OCI-LY7 (cell line): ENCODE data around the gene LRRC73.

Experiments
- EZH2phosphoT487 ChIP-seq: fragments of 200-600 bp; sonication (generic); IDR thresholded peaks from 2 replicates; pipeline ENCODE4 v1.6.1; 2018; ENCODE audit warnings: low read depth, borderline replicate concordance, mild to moderate bottlenecking, mixed run types, antibody characterized with exemption, low read length, moderate library complexity, mixed read lengths
- TF ChIP-seq, protein P1 (sequence below): fragments of 200-600 bp; sonication (generic); conservative IDR thresholded peaks from 2 replicates; pipeline ENCODE4 v1.5.1; 2014; ENCODE audit warnings: mild to moderate bottlenecking, antibody characterized with exemption, low read length, moderate library complexity, mixed read lengths

DNA sequence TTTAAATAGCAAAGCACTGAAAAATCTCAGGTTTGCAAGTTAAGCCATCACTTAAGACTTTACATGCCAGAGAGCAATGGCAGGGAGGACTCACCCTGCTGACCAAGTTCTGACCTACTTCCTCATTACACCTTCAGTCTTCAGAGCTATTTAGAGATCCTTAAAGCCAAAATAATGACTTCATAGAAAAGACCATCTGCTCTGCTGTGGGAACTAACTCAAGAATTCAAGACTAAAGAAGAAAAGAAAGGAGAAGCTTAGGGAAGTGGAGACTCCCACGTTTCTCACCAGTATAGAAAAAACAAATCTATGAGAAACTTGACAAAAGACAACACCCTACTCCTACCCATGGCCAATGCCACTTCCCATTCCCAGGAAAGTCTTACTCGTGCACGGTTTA lies 37.1 kb upstream of the LRRC73 start:
- TF ChIP-seq, protein P1, sequence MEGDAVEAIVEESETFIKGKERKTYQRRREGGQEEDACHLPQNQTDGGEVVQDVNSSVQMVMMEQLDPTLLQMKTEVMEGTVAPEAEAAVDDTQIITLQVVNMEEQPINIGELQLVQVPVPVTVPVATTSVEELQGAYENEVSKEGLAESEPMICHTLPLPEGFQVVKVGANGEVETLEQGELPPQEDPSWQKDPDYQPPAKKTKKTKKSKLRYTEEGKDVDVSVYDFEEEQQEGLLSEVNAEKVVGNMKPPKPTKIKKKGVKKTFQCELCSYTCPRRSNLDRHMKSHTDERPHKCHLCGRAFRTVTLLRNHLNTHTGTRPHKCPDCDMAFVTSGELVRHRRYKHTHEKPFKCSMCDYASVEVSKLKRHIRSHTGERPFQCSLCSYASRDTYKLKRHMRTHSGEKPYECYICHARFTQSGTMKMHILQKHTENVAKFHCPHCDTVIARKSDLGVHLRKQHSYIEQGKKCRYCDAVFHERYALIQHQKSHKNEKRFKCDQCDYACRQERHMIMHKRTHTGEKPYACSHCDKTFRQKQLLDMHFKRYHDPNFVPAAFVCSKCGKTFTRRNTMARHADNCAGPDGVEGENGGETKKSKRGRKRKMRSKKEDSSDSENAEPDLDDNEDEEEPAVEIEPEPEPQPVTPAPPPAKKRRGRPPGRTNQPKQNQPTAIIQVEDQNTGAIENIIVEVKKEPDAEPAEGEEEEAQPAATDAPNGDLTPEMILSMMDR: no peak
- no peak for TF ChIP-seq EZH2phosphoT487
